Activated T-helper 1 cell treated with anti-CD3 and anti-CD28 coated beads, Interleukin-12 subunit alpha, Interleukin-12 subunit beta, Interleukin-2, Interleukin-4 antibody, amounts not matched to agents 30 ng/mL and 10 ng/mL and 1 ng/mL, durations not matched to agents 14 hours and 24 hours and 36 hours (primary cell): ENCODE data around the gene ADAMTS9. TPM values are rescaled to one million over a fixed set of nuclear protein-coding genes. Genes with fewer than 3 reads are reported as not detected.

Source experiments
- DNase-seq: peaks from one replicate; pipeline ENCODE4 v3.0.0; 2021; ENCODE audit warnings: low spot score
- H3K27ac Mint-ChIP-seq: one replicate; pipeline ENCODE4 v1.8.0; 2021; ENCODE audit warnings: mild to moderate bottlenecking, mixed read lengths
- H3K27me3 Mint-ChIP-seq: one replicate; pipeline ENCODE4 v1.8.0; 2022; ENCODE audit warnings: mild to moderate bottlenecking, moderate library complexity, mixed read lengths; ENCODE audit not compliant: insufficient read depth
- H3K36me3 Mint-ChIP-seq: one replicate; pipeline ENCODE4 v1.8.0; 2021; ENCODE audit warnings: low read depth, mixed read lengths
- H3K4me1 Mint-ChIP-seq: one replicate; pipeline ENCODE4 v1.8.0; 2021; ENCODE audit warnings: low read depth, mixed read lengths
- H3K4me3 Mint-ChIP-seq: one replicate; pipeline ENCODE4 v1.8.0; 2021; ENCODE audit warnings: mild to moderate bottlenecking, moderate library complexity, mixed read lengths
- H3K9me3 Mint-ChIP-seq: one replicate; pipeline ENCODE4 v1.8.0; 2021; ENCODE audit warnings: mixed read lengths
- intact Hi-C: fragments of 100-400 bp; cut with micrococcal nuclease; formaldehyde crosslinking; loops from one replicate; pipeline ENCODE4 v1.15.1; 2024
- total RNA-seq: library from RNA; stranded (reverse); gene quantifications from 2 replicates; pipeline ENCODE4 v1.2.3, GENCODE V29; 2022

ADAMTS9 gene
- total RNA-seq, 1 donor from 2014 or later = not detected

DNA sequence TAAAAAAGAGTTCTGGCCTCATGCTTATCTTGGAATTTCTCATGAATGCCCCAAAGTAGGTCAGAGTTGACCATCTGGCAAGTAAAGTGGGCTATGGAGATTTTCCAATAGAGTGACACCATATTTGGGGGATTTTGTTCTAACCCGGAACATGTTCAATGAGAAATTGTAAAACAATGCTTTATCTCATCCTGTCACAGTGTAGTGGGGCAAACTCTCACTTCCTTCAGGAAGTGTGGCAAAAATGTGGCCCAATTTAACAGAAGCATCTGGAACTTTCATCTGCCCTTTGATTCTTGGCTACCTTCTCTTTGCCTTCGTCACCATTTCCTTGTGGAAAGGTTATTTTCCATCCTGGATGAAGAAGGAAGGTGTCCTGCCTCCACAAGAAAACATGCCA, 70.8 kb downstream of the ADAMTS9 start:
- H3K36me3 Mint-ChIP-seq = no peaks in the 10 kb centered on the region
- H3K27me3 Mint-ChIP-seq = no peaks in the 10 kb centered on the region
- intact Hi-C loops = no loop called here
- no peak overlapping the region for H3K27ac Mint-ChIP-seq
- no peak overlapping the region for H3K4me3 Mint-ChIP-seq
- no peaks in the 10 kb centered on the region for H3K9me3 Mint-ChIP-seq
- no peaks in the 10 kb centered on the region for H3K4me1 Mint-ChIP-seq
- no peak for DNase-seq

DNA sequence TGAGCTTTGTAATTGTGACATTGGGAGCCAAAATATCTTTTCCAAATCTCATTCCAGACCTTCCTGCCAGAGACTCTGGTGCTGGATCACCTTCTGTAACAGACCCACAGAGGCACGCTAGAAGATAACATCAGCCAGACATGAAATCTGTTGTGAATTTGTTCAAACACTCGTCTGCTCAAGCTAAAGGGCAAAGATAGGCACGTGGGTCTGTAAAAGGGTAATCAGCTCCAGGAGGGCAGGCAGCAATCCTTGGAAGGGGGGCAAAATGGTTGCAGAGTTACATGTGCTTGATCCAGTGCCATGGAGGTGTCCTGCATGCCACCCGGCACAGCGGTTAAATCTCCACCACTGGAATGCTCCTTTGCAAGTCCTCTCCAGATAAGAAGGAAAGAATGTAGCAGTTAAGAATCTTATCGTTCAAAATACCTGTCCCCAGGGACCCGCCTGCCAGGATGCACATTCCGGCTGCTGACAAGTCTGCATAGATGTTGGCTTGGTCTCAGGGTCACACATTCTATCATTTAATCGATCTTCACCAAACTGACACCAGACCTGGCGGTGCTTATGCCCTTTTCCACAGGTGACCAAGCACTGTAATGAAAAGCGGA, 74.8 kb downstream of the ADAMTS9 start:
- no peaks in the 10 kb centered on the region for H3K27me3 Mint-ChIP-seq
- H3K4me3 Mint-ChIP-seq = no peak overlapping the region
- H3K36me3 Mint-ChIP-seq = no peaks in the 10 kb centered on the region
- no peak overlapping the region for H3K27ac Mint-ChIP-seq
- no peaks in the 10 kb centered on the region for H3K4me1 Mint-ChIP-seq
- no peaks in the 10 kb centered on the region for H3K9me3 Mint-ChIP-seq
- DNase-seq = no peak
- intact Hi-C loops = no loop called here

DNA sequence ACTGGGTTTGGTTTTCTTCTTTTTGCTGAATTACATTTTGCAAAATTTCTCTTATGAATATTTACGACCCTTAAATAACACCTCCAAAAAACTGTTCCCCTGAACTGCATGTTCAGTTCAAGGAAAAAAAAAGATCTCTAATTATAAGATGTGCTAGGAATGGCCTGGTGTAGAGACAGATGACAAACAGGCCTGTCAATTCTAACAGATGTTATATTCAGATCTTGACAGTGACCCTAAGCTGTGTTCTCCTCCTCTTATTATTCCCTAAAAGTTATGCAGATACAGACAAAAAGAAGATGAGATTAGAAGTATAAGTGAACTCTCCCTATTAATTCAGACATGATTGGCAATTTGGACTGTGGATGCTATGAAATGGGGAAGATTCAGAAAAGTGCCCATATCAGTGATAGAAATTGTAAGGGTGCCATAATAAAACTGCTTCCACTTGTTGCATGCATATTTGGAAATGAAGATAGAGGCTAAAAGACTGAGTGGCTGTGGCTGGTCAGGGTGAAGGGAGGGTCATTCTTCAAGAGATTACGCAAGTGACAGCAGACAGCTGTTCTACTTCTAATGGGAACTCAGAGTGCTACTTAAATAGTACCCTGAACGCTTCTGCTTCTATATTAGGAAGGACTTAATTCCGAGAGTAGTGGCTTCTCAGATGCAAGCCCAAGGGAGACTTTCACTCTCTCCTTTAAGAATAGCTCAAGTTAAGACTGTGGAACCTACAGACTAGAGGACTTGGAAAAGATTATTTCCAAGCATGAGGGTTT, 75.5 kb downstream of the ADAMTS9 start:
- Mint-ChIP-seq H3K27me3 (no peaks in the 10 kb centered on the region), H3K36me3 (no peaks in the 10 kb centered on the region)
- intact Hi-C loops = no loop called here

GRCh38 chr3:64608741-64609140, 79.1 kb downstream of the ADAMTS9 start:
- intact Hi-C loops = no loop called here
- H3K4me1 Mint-ChIP-seq = no peaks in the 10 kb centered on the region
- no peak overlapping the region for H3K27ac Mint-ChIP-seq
- no peaks in the 10 kb centered on the region for H3K36me3 Mint-ChIP-seq
- H3K27me3 Mint-ChIP-seq = no peaks in the 10 kb centered on the region
- no peaks in the 10 kb centered on the region for H3K9me3 Mint-ChIP-seq
- H3K4me3 Mint-ChIP-seq = no peak overlapping the region
- no peak for DNase-seq

More for the DNA sequence above, 75.5 kb downstream of the ADAMTS9 start:
- no peak overlapping the region for H3K27ac Mint-ChIP-seq
- H3K9me3 Mint-ChIP-seq = no peaks in the 10 kb centered on the region
- no peak for DNase-seq
- no peaks in the 10 kb centered on the region for H3K4me1 Mint-ChIP-seq
- no peak overlapping the region for H3K4me3 Mint-ChIP-seq

DNA sequence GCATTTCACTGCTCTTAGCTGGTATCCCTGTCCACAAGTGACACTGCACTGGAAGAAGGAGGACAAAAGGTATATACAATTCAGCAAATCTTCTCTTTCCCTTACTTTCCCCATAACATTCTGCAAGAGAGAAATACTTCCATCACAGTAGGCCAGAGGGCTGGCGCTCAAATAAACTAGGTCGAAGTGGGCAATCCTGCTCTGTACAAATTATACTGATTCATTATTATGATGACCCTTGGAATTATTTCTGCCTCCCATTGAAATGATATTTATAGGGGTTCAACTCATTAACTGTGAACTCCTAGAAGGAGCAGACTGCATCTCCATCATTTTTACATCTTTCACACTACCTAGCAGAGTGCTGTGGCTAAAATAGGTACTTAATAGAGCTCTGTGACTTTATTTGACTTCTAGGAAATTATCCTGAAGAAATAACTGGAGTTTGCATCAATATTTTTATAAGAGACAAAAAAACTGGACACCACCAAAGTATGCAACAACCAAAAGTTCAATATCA, 80.7 kb downstream of the ADAMTS9 start:
- H3K27me3 Mint-ChIP-seq = no peaks in the 10 kb centered on the region
- no peak for DNase-seq
- H3K4me1 Mint-ChIP-seq = no peaks in the 10 kb centered on the region
- intact Hi-C loops = no loop called here
- no peak overlapping the region for H3K4me3 Mint-ChIP-seq
- no peaks in the 10 kb centered on the region for H3K36me3 Mint-ChIP-seq
- no peaks in the 10 kb centered on the region for H3K9me3 Mint-ChIP-seq
- no peak overlapping the region for H3K27ac Mint-ChIP-seq

DNA sequence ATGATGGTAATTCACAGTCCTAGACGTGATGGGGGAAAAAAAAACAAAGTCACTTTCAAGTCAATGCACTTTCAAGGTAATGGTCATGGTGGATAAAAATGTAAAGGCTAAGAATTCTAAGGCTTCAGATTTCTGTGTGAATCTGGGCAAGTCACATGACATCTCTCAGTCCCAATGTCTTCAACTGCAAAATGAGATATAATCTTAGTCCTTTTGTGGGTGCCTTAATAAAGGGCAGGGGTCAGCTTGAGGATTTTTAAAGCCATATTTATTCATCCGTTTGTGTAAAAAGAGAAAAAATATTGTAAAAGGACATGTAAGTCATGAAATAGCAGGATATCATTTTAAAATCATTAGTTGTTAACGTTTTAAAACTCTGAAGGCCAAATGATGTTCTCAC, 83.5 kb downstream of the ADAMTS9 start:
- Mint-ChIP-seq H3K27ac (no peak overlapping the region), H3K4me3 (no peak overlapping the region), H3K4me1 (no peaks in the 10 kb centered on the region), H3K36me3 (no peaks in the 10 kb centered on the region), H3K9me3 (no peaks in the 10 kb centered on the region), H3K27me3 (no peaks in the 10 kb centered on the region)
- no peak for DNase-seq
- intact Hi-C loops = no loop called here

DNA sequence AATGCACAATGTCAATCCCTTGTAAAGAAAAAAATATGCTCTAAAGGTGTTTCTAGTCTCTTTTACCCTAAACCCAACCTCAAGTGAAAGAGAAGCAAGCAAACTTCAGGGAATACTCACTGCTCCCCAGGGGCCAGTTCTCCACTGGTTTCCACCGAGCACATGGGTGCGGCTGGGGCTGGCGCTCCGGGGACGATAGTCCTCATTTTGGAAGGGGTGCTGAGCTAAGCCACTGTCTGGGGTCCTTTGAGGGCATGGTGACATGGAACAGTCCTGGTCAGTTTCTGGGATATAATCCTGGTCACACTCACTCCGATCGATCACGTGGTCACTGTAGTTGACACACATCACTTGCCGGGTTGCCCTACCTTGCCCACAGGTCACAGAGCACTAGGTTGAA, 86.0 kb downstream of the ADAMTS9 start:
- intact Hi-C loops = no loop called here
- no peaks in the 10 kb centered on the region for H3K36me3 Mint-ChIP-seq
- no peaks in the 10 kb centered on the region for H3K4me1 Mint-ChIP-seq
- no peaks in the 10 kb centered on the region for H3K27me3 Mint-ChIP-seq
- H3K9me3 Mint-ChIP-seq = no peaks in the 10 kb centered on the region
- H3K27ac Mint-ChIP-seq = no peak overlapping the region
- DNase-seq = no peak
- no peak overlapping the region for H3K4me3 Mint-ChIP-seq

DNA sequence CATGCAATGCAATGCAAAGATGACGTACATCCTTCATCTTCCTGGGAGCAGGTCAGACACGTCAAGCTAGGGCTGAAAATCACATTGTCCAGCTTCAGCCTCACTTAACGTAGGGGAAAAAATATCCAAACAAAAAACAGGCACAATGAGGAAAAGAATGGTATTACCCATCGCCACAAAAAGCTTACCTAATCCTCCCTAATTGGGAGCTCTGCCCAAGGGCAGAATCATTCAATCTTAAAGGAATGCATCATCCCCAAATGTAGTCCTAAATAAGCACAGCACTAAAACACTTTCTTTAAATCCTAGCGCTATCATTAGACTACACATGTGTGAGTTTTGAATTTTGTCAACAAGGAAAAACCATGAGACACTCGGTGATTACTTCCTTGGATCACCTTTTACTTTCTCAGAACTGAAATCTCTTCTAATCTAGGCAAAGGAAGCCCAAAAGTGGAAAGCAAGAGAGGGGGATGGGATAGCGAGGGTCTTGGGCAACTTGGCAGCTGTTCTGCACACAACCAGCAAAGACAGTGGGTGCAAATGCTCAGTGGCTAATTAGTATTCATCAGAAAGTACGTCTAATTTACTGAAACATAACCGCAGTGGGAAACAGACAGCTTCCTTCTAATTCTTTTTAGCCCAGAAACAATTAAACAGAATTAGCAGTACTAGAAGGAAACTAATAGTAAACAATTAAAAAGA, 87.4 kb downstream of the ADAMTS9 start:
- intact Hi-C loops = no loop called here
- H3K36me3 Mint-ChIP-seq = no peaks in the 10 kb centered on the region
- no peak for DNase-seq
- no peak overlapping the region for H3K4me3 Mint-ChIP-seq
- H3K9me3 Mint-ChIP-seq = no peaks in the 10 kb centered on the region
- H3K27me3 Mint-ChIP-seq = no peaks in the 10 kb centered on the region
- no peak overlapping the region for H3K27ac Mint-ChIP-seq
- no peaks in the 10 kb centered on the region for H3K4me1 Mint-ChIP-seq

DNA sequence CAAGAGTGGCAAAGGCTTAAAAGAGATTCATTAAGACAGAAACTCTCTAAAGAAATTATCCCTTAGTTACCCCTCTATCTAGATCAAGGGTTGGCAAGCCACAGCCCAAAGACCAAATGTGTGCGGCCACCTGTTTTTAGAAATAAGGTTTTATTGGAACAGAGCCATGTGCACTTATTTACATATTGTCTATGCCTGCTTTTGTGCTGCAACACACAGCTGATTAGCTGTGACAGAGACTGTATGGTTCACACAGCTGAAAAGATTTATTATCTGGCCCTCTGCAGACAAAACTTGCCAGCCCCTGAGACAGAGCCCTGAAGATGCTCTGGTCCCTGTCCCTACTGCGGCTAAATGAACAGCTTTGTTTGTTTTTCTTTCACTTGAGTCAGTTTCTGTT, 88.1 kb downstream of the ADAMTS9 start:
- no peak overlapping the region for H3K27ac Mint-ChIP-seq
- intact Hi-C loops = no loop called here
- no peaks in the 10 kb centered on the region for H3K4me1 Mint-ChIP-seq
- no peaks in the 10 kb centered on the region for H3K9me3 Mint-ChIP-seq
- no peak for DNase-seq
- no peak overlapping the region for H3K4me3 Mint-ChIP-seq
- H3K36me3 Mint-ChIP-seq = no peaks in the 10 kb centered on the region
- no peaks in the 10 kb centered on the region for H3K27me3 Mint-ChIP-seq

DNA sequence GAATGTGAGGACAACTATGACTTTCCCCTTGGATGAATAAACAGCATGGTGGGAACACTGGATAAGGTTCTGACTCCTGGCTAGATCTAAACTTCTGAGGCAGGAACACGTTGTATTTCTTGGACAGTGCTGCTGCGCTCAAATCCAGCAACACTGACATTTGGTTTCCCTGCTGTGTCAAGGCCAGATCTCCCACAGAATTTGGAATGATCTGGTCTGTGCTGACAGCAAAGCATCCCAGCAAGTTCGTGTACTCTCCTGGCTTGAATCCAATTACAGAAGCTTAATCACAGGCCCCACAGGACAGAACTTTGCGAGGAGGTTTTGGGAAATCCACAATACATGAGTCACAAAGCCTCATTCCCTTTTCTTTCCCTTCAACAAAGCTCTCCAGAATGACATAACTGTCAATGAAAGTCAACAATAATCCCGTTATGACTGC, 92.5 kb downstream of the ADAMTS9 start:
- Mint-ChIP-seq H3K4me3 (no peak overlapping the region), H3K27ac (no peak overlapping the region), H3K36me3 (no peaks in the 10 kb centered on the region), H3K27me3 (no peaks in the 10 kb centered on the region), H3K4me1 (no peaks in the 10 kb centered on the region), H3K9me3 (no peaks in the 10 kb centered on the region)
- DNase-seq = no peak
- intact Hi-C loops = no loop called here

GRCh38 chr3:64594134-64594533, 93.7 kb downstream of the ADAMTS9 start:
- Mint-ChIP-seq H3K4me3 (no peak overlapping the region), H3K4me1 (no peaks in the 10 kb centered on the region), H3K27ac (no peak overlapping the region), H3K9me3 (no peaks in the 10 kb centered on the region), H3K27me3 (no peaks in the 10 kb centered on the region), H3K36me3 (no peaks in the 10 kb centered on the region)
- intact Hi-C loops = no loop called here
- DNase-seq = no peak

DNA sequence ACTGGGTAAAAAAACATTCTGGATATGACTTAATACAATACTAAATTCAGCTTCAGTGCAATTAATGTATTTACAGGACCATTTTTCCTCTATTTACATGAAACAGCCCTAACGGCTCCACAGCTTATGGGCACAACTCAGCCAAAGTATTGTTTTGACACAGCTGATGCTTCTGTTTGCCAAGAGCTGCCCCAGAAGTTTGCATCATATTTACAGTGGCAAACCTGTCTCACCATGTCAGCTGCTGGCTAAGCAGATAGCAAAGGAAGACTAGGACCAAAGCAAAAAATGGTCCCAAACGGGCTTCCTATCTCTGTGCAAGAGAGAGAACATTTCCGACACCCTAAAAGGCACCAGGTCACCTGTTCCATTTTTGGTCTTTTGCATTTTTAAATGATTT, 94.5 kb downstream of the ADAMTS9 start:
- DNase-seq = no peak
- Mint-ChIP-seq H3K4me3 (no peak overlapping the region), H3K9me3 (no peaks in the 10 kb centered on the region), H3K36me3 (no peaks in the 10 kb centered on the region), H3K27ac (no peak overlapping the region), H3K4me1 (no peaks in the 10 kb centered on the region), H3K27me3 (no peaks in the 10 kb centered on the region)
- intact Hi-C loops = no loop called here

- no peaks in the 10 kb centered on the region for H3K9me3 Mint-ChIP-seq
- H3K4me1 Mint-ChIP-seq = no peaks in the 10 kb centered on the region
- intact Hi-C loops = no loop called here
- no peak overlapping the region for H3K4me3 Mint-ChIP-seq
- no peak for DNase-seq
- no peak overlapping the region for H3K27ac Mint-ChIP-seq
- no peaks in the 10 kb centered on the region for H3K36me3 Mint-ChIP-seq
- H3K27me3 Mint-ChIP-seq = no peaks in the 10 kb centered on the region
Observed at GRCh38 chr3:64591615-64592014, 96.2 kb downstream of the ADAMTS9 start.
